Measurements from ENCODE around the gene SPSB3.

The SPSB3 gene

GRCh38 chr16:1762196-1762878, 20.0 kb downstream of the SPSB3 start:
- no peak for DNase-seq

GRCh38 chr16:1761751-1762150, 20.6 kb downstream of the SPSB3 start:
- no peak for DNase-seq

GRCh38 chr16:1760911-1761310, 21.5 kb downstream of the SPSB3 start:
- DNase-seq: no peak

- no peak for DNase-seq
These were observed 22.9 kb downstream of the SPSB3 start for GRCh38 chr16:1759511-1759910.

GRCh38 chr16:1758923-1759322, 23.4 kb downstream of the SPSB3 start:
- DNase-seq: no peak

GRCh38 chr16:1757714-1758461, 24.5 kb downstream of the SPSB3 start:
- no peak for DNase-seq

GRCh38 chr16:1754204-1754603, 28.2 kb downstream of the SPSB3 start:
- no peak for DNase-seq

GRCh38 chr16:1752853-1753252, 29.5 kb downstream of the SPSB3 start:
- no peak for DNase-seq

- DNase-seq: no peak
These were observed 30.4 kb downstream of the SPSB3 start for GRCh38 chr16:1751946-1752345.

- no peak for DNase-seq
These were observed 32.9 kb downstream of the SPSB3 start for GRCh38 chr16:1749152-1750117.

GRCh38 chr16:1747934-1748333, 34.4 kb downstream of the SPSB3 start:
- no peak for DNase-seq

- no peak for DNase-seq
These were observed 35.6 kb downstream of the SPSB3 start for GRCh38 chr16:1746693-1747195.

- no peak for DNase-seq
These were observed 36.3 kb downstream of the SPSB3 start for GRCh38 chr16:1745900-1746692.

- no peak for DNase-seq
These were observed 37.0 kb downstream of the SPSB3 start for GRCh38 chr16:1745181-1745899.

GRCh38 chr16:1744338-1744840, 38.0 kb downstream of the SPSB3 start:
- DNase-seq: no peak

GRCh38 chr16:1743376-1744337, 38.7 kb downstream of the SPSB3 start:
- no peak for DNase-seq

- DNase-seq: no peak
These were observed 40.7 kb downstream of the SPSB3 start for GRCh38 chr16:1741553-1742165.

GRCh38 chr16:1740781-1741490, 41.4 kb downstream of the SPSB3 start:
- DNase-seq: no peak

- DNase-seq: no peak
These were observed 42.1 kb downstream of the SPSB3 start for GRCh38 chr16:1740234-1740633.
